Measurements from ENCODE around the gene IL16. TPM values are rescaled to one million over a fixed set of nuclear protein-coding genes. Genes with fewer than 3 reads are reported as not detected.

IL16 gene
- 10 to 100 TPM in 2 of 4 donors, 1 to 10 TPM in 2; 8.2 to 19.9 (median 13.7) TPM for total RNA-seq

- no peak for DNase-seq (ENCODE audit: low spot score in 2 of 2)
- 83% methylated on average over 14 of the region's 16 CpGs for WGBS
- no peaks in the 10 kb centered on the region for H3K27me3 ChIP-seq
- no peak within 1 kb of the TSS for H3K4me3 ChIP-seq
- H3K27ac ChIP-seq: no peak within 1 kb of the TSS
- H3K9me3 ChIP-seq: no peaks in the 10 kb centered on the region
- H3K4me1 ChIP-seq: peaks cover 17% of the 10 kb centered on the region
- H3K36me3 ChIP-seq: no peaks in the 10 kb centered on the region
- no peak for TF ChIP-seq POLR2A (IDR thresholded peaks at IDR 0.05)
- no peak for TF ChIP-seq EP300 (IDR thresholded peaks at IDR 0.05)
- TF ChIP-seq POLR2AphosphoS5 (IDR thresholded peaks at IDR 0.05): no peak
- TF ChIP-seq CTCF (IDR thresholded peaks at IDR 0.05): no peak
Measured at GRCh38 chr15:81196576-81197254, at the start of gene IL16. Gene IL16, plus strand, starts transcription at chr15:81196879. Its CDS starts 28,521 bp downstream, at chr15:81225400.

- 92% methylated on average over 7 of the region's 7 CpGs for whole genome bisulfite sequencing
- TF ChIP-seq CTCF (IDR thresholded peaks at IDR 0.05): no peak
- no peak for TF ChIP-seq POLR2A (IDR thresholded peaks at IDR 0.05)
- no peak for TF ChIP-seq POLR2AphosphoS5 (IDR thresholded peaks at IDR 0.05)
- TF ChIP-seq EP300 (IDR thresholded peaks at IDR 0.05): no peak
- no peaks in the 10 kb centered on the region for H3K9me3 ChIP-seq
Measured at GRCh38 chr15:81151389-81151788, 45.3 kb upstream of the IL16 start.

GRCh38 chr15:81152339-81152738, 44.3 kb upstream of the IL16 start:
- H3K4me3 ChIP-seq: no peak overlapping the region
- no peaks in the 10 kb centered on the region for H3K9me3 ChIP-seq
- H3K4me1 ChIP-seq: peaks cover 19% of the 10 kb centered on the region
- no peaks in the 10 kb centered on the region for H3K36me3 ChIP-seq
- H3K27me3 ChIP-seq: no peaks in the 10 kb centered on the region
- no peak overlapping the region for H3K27ac ChIP-seq
- DNase-seq (ENCODE audit: low spot score in 2 of 2): no peak
- TF ChIP-seq POLR2AphosphoS5 (IDR thresholded peaks at IDR 0.05) (no peak), POLR2A (IDR thresholded peaks at IDR 0.05) (no peak), EP300 (IDR thresholded peaks at IDR 0.05) (no peak), CTCF (IDR thresholded peaks at IDR 0.05) (no peak)
- WGBS: 95% methylated on average over 4 of the region's 4 CpGs

More at GRCh38 chr15:81151389-81151788, 45.3 kb upstream of the IL16 start:
- DNase-seq (ENCODE audit: low spot score in 2 of 2): no peak
- H3K4me3 ChIP-seq: no peak overlapping the region
- peaks cover 11% of the 10 kb centered on the region for H3K4me1 ChIP-seq
- H3K36me3 ChIP-seq: no peaks in the 10 kb centered on the region
- no peaks in the 10 kb centered on the region for H3K27me3 ChIP-seq
- H3K27ac ChIP-seq: no peak overlapping the region

GRCh38 chr15:81152799-81153198, 43.9 kb upstream of the IL16 start:
- WGBS: 92% methylated on average over 4 of the region's 4 CpGs
- no peaks in the 10 kb centered on the region for H3K9me3 ChIP-seq
- TF ChIP-seq EP300 (IDR thresholded peaks at IDR 0.05) (no peak), POLR2AphosphoS5 (IDR thresholded peaks at IDR 0.05) (no peak), CTCF (IDR thresholded peaks at IDR 0.05) (no peak), POLR2A (IDR thresholded peaks at IDR 0.05) (no peak)
- no peak for DNase-seq (ENCODE audit: low spot score in 2 of 2)
- peaks cover 24% of the 10 kb centered on the region for H3K4me1 ChIP-seq
- no peak overlapping the region for H3K27ac ChIP-seq
- no peaks in the 10 kb centered on the region for H3K36me3 ChIP-seq
- no peaks in the 10 kb centered on the region for H3K27me3 ChIP-seq
- no peak overlapping the region for H3K4me3 ChIP-seq

- no peak overlapping the region for H3K27ac ChIP-seq
- 45% methylated on average over 10 of the region's 10 CpGs for WGBS
- H3K4me3 ChIP-seq: no peak overlapping the region
- H3K9me3 ChIP-seq: no peaks in the 10 kb centered on the region
- DNase-seq (ENCODE audit: low spot score in 2 of 2): peak in 1 of 2 donors; percentile 77
- peaks cover 32% of the 10 kb centered on the region for H3K4me1 ChIP-seq
- no peaks in the 10 kb centered on the region for H3K27me3 ChIP-seq
- H3K36me3 ChIP-seq: no peaks in the 10 kb centered on the region
- TF ChIP-seq EP300 (IDR thresholded peaks at IDR 0.05) (no peak), POLR2A (IDR thresholded peaks at IDR 0.05) (no peak), CTCF (IDR thresholded peaks at IDR 0.05) (peak; percentile 55 to 64), POLR2AphosphoS5 (IDR thresholded peaks at IDR 0.05) (peak in 2 of 3 donors; percentile 63 to 68)
Measured at GRCh38 chr15:81155375-81156218, 41.1 kb upstream of the IL16 start.
